HG03025 (cell line): ENCODE measurements around the gene NR1D2.
"Not testable (repeated sequence)": the region's sequence is repeated elsewhere in the genome, so short reads cannot be mapped to it uniquely, and the experiment has no call there.

Experiments used
- ATAC-seq: cut with Tn5 transposase; IDR thresholded peaks from one replicate; pipeline ENCODE4 v1.9.1; 2021; ENCODE audit warnings: mild to moderate bottlenecking, moderate library complexity; ENCODE audit not compliant: unreplicated experiment, low FRiP score

The NR1D2 gene

GRCh38 chr3:23999012-23999641, 54.0 kb downstream of the NR1D2 start:
- no peak for ATAC-seq

DNA sequence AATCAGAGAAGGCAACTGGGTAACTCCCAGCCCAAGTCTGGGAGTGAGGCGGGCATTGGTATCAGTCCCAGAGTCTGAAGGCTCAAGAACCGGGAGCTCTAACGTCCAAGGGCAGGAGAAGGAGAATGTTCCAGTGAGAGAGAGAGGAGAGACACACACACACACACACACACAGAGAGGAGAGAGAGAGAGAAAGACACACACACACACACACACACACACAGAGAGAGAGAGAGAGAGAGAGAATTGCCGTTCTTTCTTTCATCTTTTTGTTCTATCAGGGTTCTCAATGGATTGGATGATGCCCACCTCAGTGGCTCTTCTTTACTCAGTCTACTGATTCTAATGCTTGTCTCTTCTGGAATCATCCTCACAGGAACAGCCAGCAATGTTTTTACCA, 57.0 kb downstream of the NR1D2 start:
- ATAC-seq: no peak

- ATAC-seq: no peak
Observed at GRCh38 chr3:24003466-24003865, 58.4 kb downstream of the NR1D2 start.

DNA sequence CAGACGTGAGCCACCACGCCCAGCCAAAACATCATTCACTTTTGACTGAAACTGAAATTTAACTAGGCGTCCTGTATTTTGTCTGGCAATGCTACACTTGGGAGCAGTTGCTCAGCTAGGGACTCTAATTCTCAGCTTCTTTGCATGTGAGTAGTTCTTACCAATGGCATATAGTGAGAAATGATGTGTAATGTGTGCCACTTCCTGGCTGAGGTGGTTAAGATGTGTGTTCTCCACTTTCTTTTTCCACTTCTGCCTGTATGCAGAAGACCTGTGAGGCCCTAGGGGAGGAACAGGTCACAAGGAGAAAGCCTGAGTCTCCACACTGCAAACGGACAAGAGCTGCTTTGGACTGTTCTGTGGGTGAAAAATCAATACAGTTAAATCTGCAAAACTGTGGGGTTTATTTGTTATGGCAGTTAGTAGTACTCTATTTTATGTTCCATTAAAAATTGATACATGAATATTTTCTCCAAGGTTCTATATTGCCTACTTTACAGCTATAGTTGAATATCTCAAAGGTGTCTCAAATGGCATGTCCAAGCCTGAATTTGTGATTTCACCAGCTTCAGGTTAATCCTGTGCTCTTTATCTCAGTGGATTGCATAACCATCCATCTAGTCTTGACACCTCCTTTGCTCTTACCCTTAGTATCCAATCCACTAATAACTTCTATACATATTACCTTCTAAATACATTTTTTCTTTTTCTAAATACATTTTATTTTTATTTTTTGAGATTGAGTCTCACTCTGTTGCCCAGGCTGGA, 59.3 kb downstream of the NR1D2 start:
- peak; percentile 72 for ATAC-seq

- no peak for ATAC-seq
Observed at GRCh38 chr3:24005669-24006068, 60.6 kb downstream of the NR1D2 start.

DNA sequence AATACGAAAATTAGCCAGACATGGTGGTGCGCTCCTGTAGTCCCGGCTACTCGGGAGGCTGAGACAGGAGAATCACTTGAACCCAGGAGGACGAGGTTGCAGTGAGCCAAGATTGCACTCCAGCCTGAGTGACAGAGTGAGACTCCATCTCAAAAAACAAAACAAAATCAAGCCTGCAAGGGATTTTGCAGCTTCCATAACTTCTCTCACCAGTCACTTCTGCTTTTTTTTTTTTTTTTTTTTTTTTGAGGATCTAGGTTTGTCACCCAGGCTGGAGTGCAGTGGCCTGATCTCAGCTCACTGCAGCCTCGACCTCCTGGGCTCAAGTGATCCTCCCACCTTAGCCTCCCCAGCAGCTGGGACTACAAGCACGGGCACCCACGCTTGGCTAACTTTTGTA, 65.7 kb downstream of the NR1D2 start:
- ATAC-seq: not testable (repeated sequence)

GRCh38 chr3:24012589-24013269, 67.6 kb downstream of the NR1D2 start:
- no peak for ATAC-seq

DNA sequence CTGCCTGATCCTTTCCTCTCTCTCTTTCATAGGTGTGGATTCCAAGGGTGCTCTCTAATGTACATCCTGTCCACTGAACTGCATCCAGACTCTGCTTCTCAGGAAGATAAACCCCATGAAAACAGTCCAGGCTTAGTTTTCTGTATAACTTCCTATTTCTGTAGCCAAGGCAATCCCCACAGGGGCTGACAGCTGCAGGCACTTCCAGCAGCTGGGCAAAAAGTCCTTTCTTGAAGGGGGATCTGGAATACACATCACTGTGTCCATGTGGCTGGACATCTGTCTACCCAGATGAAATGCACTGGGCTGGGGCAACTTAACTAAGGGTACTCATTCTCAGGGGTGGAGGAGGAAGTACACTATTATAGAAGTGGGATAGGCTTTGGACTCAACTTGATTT, 72.2 kb downstream of the NR1D2 start:
- no peak for ATAC-seq

DNA sequence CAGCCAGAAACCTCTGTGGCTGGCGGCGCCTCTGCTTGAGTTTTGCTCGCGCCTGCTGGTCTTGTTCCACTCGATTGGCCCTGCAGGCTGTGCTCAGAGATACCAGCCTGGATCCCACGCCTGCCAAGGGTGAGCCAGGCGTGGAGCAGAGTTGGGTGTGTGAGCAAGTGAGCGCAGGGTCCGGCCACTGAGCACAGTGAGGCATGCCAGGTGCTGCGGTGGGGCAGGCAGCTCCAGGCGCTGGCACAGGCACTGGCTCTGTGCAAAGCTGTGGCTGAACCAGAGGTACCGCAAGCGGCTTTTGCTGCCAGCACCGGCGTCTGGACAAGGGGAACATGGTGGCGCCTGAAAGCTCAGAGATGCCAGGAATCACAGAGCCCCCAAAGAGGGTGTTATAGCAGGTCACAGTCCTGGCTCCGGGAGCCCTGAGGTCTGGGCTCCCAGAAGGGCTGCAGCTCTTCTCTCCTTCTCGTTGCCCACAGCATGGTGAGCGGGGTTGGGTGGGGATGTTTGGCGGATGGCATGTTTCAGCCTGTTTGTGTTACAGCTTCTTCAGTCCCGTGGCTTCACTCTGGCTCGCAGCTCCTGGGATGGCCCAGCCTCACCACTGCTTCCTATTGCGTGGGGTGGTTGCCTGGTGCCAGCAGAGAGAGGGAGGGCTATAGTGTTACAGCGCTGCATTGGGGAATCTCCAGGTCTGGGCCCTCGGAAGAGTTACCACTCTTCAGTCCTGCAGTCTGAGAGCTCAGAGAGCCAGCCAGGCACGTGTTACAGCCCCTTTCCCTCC, 73.9 kb downstream of the NR1D2 start:
- no peak for ATAC-seq

DNA sequence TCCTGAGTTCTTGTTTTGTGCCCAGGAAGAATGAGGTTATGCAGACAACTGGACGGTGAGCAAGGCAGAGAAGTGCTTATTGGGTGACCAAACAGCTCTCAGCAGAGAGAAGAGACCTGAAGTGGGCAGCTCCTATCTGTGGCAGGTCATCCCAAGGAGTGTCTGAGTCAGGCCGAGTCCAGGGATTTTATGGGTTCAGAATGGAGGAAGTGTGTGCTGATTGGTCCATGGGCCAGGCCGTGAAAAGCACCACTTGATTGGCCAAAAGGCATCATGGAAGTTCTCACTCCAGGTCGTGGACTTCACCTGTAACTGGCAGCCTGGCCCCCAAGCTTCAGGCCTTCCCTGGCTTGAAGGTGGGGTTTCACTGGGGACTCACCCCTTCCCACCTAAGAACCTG, 74.5 kb downstream of the NR1D2 start:
- no peak for ATAC-seq

- ATAC-seq: no peak
Observed at GRCh38 chr3:24020036-24020691, 75.1 kb downstream of the NR1D2 start.

DNA sequence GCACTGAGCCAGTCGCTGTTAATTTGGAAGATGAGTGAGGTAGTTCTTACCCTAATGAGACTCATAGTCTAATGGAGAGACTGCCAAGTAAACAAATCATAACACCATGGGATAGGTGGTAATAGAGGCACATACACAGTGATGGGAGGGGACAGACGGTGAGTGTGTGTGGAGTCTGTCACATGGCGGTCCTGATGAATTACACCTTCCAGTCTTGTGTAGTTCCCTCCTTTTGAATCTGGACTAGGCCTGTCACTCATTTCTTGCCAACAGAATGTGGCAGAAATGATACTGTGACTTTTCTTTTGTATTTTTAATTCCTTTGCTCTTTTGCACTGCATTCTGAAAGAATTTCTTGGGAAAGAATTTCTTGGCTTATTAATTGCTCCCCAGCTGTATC, 78.1 kb downstream of the NR1D2 start:
- ATAC-seq: no peak

- no peak for ATAC-seq
Observed at GRCh38 chr3:24025805-24026204, 80.7 kb downstream of the NR1D2 start.

- ATAC-seq: not testable (repeated sequence)
Observed at GRCh38 chr3:24026665-24027064, 81.6 kb downstream of the NR1D2 start.

GRCh38 chr3:24027946-24028345, 82.9 kb downstream of the NR1D2 start:
- no peak for ATAC-seq
